B cell (primary cell): ENCODE results near the gene TAOK2. TPM values are rescaled to one million over a fixed set of nuclear protein-coding genes. Genes with fewer than 3 reads are reported as not detected.

Source experiments
- ATAC-seq: fragments of 200-7000 bp; cut with Tn5 transposase; one replicate; pipeline ENCODE4 v1.10.0; 2021; ENCODE audit warnings: low read depth, mild to moderate bottlenecking, moderate number of reproducible peaks, moderate library complexity
- CTCF ChIA-PET: fragments of 350-600 bp; sonication (Branson Sonifier 250); formaldehyde crosslinking; loops from one replicate; lab custom pipeline; 2021; ENCODE audit warnings: antibody characterized with exemption, inconsistent platforms; lab: Charles Lee
- POLR2A ChIA-PET: fragments of 350-600 bp; sonication (Branson Sonifier 250); formaldehyde crosslinking; loops from one replicate; lab custom pipeline; 2021; ENCODE audit warnings: antibody characterized with exemption; lab: Charles Lee
- DNase-seq: peaks from one replicate; pipeline ENCODE4 v3.0.0; 2013
- H2AFZ ChIP-seq: 2 replicates; pipeline ENCODE4 v1.6.1; 2012; ENCODE audit warnings: mild to moderate bottlenecking, low read depth, low read length; ENCODE audit not compliant: insufficient read depth, poor library complexity, severe bottlenecking
- H3K27ac ChIP-seq, 2 donors: 1 replicate in 1 of 2; 2 replicates in 1 of 2; pipeline ENCODE4 v1.5.1; 2012 to 2013; ENCODE audit warnings: low read length in 2 of 2, mild to moderate bottlenecking in 2 of 2, moderate library complexity in 1 of 2
- H3K27me3 ChIP-seq, 4 experiments: fragments of 200-600 bp in 1 of 4; sonication (generic) in 1 of 4; replicated peaks in 1 of 4; 1 replicate in 2 of 4; 2 replicates in 2 of 4; pipeline versions ENCODE4 v1.6.1 to v1.7.0; 2013 to 2016; ENCODE audit warnings: low read length in 3 of 4, mild to moderate bottlenecking in 2 of 4, mixed read lengths in 1 of 4, moderate library complexity in 1 of 4; ENCODE audit not compliant: insufficient read depth in 4 of 4, control insufficient read depth in 3 of 4; ENCODE audit errors: control extremely low read depth in 1 of 4
- H3K36me3 ChIP-seq, 2 experiments: replicated peaks in 1 of 2; 1 replicate in 1 of 2; 2 replicates in 1 of 2; pipeline versions ENCODE4 v1.6.1 to v1.7.1; 2013; ENCODE audit warnings: low read length in 1 of 2; ENCODE audit not compliant: insufficient read depth in 2 of 2, control insufficient read depth in 1 of 2; ENCODE audit errors: control extremely low read depth in 1 of 2, extremely low read depth in 1 of 2
- H3K4me1 ChIP-seq, 2 donors: fragments of 200-600 bp in 1 of 2; sonication (generic) in 1 of 2; 1 replicate in 1 of 2; 2 replicates in 1 of 2; pipeline versions ENCODE4 v1.5.1 to v1.6.1; 2013 to 2017; ENCODE audit warnings: low read length in 2 of 2; ENCODE audit not compliant: control insufficient read depth in 2 of 2, insufficient read depth in 2 of 2
- H3K4me2 ChIP-seq: replicated peaks from 2 replicates; pipeline ENCODE3; 2012; ENCODE audit warnings: mild to moderate bottlenecking, low read depth, low read length; ENCODE audit not compliant: poor library complexity, severe bottlenecking
- H3K4me3 ChIP-seq, 5 experiments: fragments of 200-600 bp in 1 of 5; sonication (generic) in 1 of 5; 1 replicate in 3 of 5; 2 replicates in 2 of 5; pipeline versions ENCODE4 v1.5.1 to v1.7.0; 2011 to 2016; ENCODE audit warnings: low read length in 4 of 5, mild to moderate bottlenecking in 4 of 5, low read depth in 2 of 5, control low read depth in 1 of 5, moderate library complexity in 1 of 5; ENCODE audit not compliant: insufficient read depth in 1 of 5; ENCODE audit errors: control extremely low read depth in 1 of 5, extremely low read depth in 1 of 5
- H3K79me2 ChIP-seq: fragments of 200-600 bp; sonication (generic); one replicate; pipeline ENCODE4 v1.6.0; 2016; ENCODE audit warnings: low read length; ENCODE audit not compliant: control insufficient read depth, insufficient read depth
- H3K9ac ChIP-seq: fragments of 200-600 bp; sonication (generic); 2 replicates; pipeline ENCODE4 v1.6.1; 2017; ENCODE audit warnings: mild to moderate bottlenecking, low read length, moderate library complexity
- H3K9me3 ChIP-seq, 3 donors: one replicate each; pipeline versions ENCODE4 v1.6.1 to v1.7.1; 2013; ENCODE audit warnings: low read length in 2 of 3; ENCODE audit not compliant: control insufficient read depth in 2 of 3, insufficient read depth in 1 of 3; ENCODE audit errors: control extremely low read depth in 1 of 3
- H4K20me1 ChIP-seq: 2 replicates; pipeline ENCODE4 v1.6.0; 2012; ENCODE audit warnings: mild to moderate bottlenecking, low read length; ENCODE audit not compliant: insufficient read depth, control insufficient read depth, poor library complexity, severe bottlenecking
- H3K27ac Mint-ChIP-seq: one replicate; pipeline ENCODE4 v1.8.0; 2021; ENCODE audit warnings: mixed read lengths
- H3K27me3 Mint-ChIP-seq: one replicate; pipeline ENCODE4 v1.8.0; 2021; ENCODE audit warnings: mixed read lengths
- H3K4me1 Mint-ChIP-seq: one replicate; pipeline ENCODE4 v1.8.0; 2021; ENCODE audit warnings: mixed read lengths
- H3K4me3 Mint-ChIP-seq: one replicate; pipeline ENCODE4 v1.8.0; 2021; ENCODE audit warnings: mixed read lengths
- H3K9me3 Mint-ChIP-seq: one replicate; pipeline ENCODE4 v1.8.0; 2022; ENCODE audit warnings: mixed read lengths; ENCODE audit not compliant: insufficient read depth
- EZH2 ChIP-seq: IDR thresholded peaks from 2 replicates; pipeline ENCODE4 v1.6.1; 2012; ENCODE audit warnings: borderline replicate concordance, low read depth, mild to moderate bottlenecking, moderate library complexity, low read length; ENCODE audit not compliant: insufficient read depth, poor library complexity, severe bottlenecking
- WGBS: methylation state at CpG from one replicate; pipeline ENCODE4 v1.1.5; 2013; ENCODE audit warnings: missing lambda C conversion rate; ENCODE audit not compliant: insufficient coverage; 5-methylcytosine and 5-hydroxymethylcytosine counted together
- intact Hi-C: fragments of 100-400 bp; cut with micrococcal nuclease; formaldehyde crosslinking; loops from one replicate; pipeline ENCODE4 v1.10.0; 2022
- polyA plus RNA-seq: library from polyadenylated mRNA; depleted of rRNA; stranded (reverse); fragments of >200 nt; gene quantifications from 2 replicates; pipeline ENCODE4 v1.2.3, GENCODE V29; 2012
- total RNA-seq, 2 donors: library from RNA; stranded (reverse); fragments of 120-200 nt in 1 of 2; gene quantifications; 1 replicate in 1 of 2; 2 replicates in 1 of 2; pipeline versions ENCODE4 v1.2.3 to v1.2.4, GENCODE V29; 2013 to 2022
- TF ChIP-seq, protein P1 (sequence below): fragments of 200-600 bp; IDR thresholded peaks from one replicate; pipeline ENCODE4 v1.8.0; 2022; ENCODE audit warnings: antibody characterized with exemption, mild to moderate bottlenecking

TAOK2 gene
- total and polyA plus RNA-seq, 2 donors (not counting 1 experiment from before 2014, with no cell fraction given) = 30.3 to 50.8 TPM

DNA sequence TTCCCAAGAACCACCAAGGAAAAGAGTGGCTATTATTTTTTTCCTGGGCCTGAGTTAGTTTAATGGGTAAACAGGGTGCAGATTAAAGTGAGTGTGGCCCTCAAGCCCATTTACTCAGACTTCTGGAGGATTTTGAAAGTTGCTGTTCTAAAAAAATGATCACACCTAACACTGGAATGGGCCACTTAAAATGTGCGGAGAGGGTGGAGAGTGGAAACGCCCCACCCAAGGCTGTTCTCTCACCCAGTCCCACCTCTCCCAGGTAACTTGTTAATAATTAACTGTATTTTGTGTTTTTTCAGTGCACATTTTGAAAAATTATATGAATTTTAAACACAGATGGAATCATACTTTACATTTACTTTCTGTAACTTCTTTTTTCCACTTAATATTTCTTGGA, 16.4 kb downstream of the TAOK2 start:
- intact Hi-C loops = no loop called here
- no peak for TF ChIP-seq EZH2
- TF ChIP-seq, protein P1, sequence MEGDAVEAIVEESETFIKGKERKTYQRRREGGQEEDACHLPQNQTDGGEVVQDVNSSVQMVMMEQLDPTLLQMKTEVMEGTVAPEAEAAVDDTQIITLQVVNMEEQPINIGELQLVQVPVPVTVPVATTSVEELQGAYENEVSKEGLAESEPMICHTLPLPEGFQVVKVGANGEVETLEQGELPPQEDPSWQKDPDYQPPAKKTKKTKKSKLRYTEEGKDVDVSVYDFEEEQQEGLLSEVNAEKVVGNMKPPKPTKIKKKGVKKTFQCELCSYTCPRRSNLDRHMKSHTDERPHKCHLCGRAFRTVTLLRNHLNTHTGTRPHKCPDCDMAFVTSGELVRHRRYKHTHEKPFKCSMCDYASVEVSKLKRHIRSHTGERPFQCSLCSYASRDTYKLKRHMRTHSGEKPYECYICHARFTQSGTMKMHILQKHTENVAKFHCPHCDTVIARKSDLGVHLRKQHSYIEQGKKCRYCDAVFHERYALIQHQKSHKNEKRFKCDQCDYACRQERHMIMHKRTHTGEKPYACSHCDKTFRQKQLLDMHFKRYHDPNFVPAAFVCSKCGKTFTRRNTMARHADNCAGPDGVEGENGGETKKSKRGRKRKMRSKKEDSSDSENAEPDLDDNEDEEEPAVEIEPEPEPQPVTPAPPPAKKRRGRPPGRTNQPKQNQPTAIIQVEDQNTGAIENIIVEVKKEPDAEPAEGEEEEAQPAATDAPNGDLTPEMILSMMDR = no peak
- ChIA-PET CTCF (no interaction called here), POLR2A (no interaction called here)
- Histone ChIP-seq H3K9me3 (no peaks in the 10 kb centered on the region), H3K4me1 (peaks cover 8 to 13% of the 10 kb centered on the region in 2 donors), H3K27ac (no peak overlapping the region), H3K9ac (no peak overlapping the region), H2AFZ (no peak overlapping the region), H4K20me1 (no peaks in the 10 kb centered on the region), H3K4me3 (no peak overlapping the region), H3K27me3 (no peaks in the 10 kb centered on the region), H3K36me3 (peaks cover 0 to 58% of the 10 kb centered on the region in 2 experiments), H3K79me2 (no peaks in the 10 kb centered on the region), H3K4me2 (no peak overlapping the region)
- no peak overlapping the region for H3K27ac Mint-ChIP-seq
- H3K9me3 Mint-ChIP-seq = no peaks in the 10 kb centered on the region
- no peaks in the 10 kb centered on the region for H3K27me3 Mint-ChIP-seq
- H3K4me3 Mint-ChIP-seq = no peak overlapping the region
- DNase-seq (no peak), ATAC-seq (no peak)
- peaks cover 10% of the 10 kb centered on the region for H3K4me1 Mint-ChIP-seq
- WGBS = no CpG with 5 or more reads among the region's 2 CpGs

DNA sequence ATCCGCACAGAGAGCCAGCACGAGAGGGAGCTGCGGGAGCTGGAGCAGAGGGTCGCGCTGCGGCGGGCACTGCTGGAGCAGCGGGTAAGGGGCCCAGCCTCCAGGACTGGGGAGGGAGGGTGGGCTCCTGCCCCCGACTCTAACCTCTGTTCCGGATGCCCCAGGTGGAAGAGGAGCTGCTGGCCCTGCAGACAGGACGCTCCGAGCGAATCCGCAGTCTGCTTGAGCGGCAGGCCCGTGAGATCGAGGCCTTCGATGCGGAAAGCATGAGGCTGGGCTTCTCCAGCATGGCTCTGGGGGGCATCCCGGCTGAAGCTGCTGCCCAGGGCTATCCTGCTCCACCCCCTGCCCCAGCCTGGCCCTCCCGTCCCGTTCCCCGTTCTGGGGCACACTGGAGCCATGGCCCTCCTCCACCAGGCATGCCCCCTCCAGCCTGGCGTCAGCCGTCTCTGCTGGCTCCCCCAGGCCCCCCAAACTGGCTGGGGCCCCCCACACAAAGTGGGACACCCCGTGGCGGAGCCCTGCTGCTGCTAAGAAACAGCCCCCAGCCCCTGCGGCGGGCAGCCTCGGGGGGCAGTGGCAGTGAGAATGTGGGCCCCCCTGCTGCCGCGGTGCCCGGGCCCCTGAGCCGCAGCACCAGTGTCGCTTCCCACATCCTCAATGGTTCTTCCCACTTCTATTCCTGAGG, 17.4 kb downstream of the TAOK2 start:
- no peaks in the 10 kb centered on the region for H4K20me1 ChIP-seq
- H3K27ac ChIP-seq = no peak overlapping the region
- H3K27me3 ChIP-seq = no peaks in the 10 kb centered on the region
- TF ChIP-seq EZH2 = no peak
- Mint-ChIP-seq H3K9me3 (no peaks in the 10 kb centered on the region), H3K27me3 (no peaks in the 10 kb centered on the region), H3K27ac (no peak overlapping the region), H3K4me3 (no peak overlapping the region), H3K4me1 (peaks cover 19% of the 10 kb centered on the region)
- no peak for ATAC-seq
- peaks cover 0 to 48% of the 10 kb centered on the region in 2 experiments for H3K36me3 ChIP-seq
- CTCF ChIA-PET = no interaction called here
- H3K4me2 ChIP-seq = no peak overlapping the region
- no peaks in the 10 kb centered on the region for H3K9me3 ChIP-seq
- 97% methylated on average over 31 of the region's 35 CpGs for WGBS
- peaks cover 8 to 14% of the 10 kb centered on the region in 2 donors for H3K4me1 ChIP-seq
- DNase-seq = no peak
- H2AFZ ChIP-seq = no peak overlapping the region
- H3K4me3 ChIP-seq = no peak overlapping the region
- peaks cover under 1% of the 10 kb centered on the region for H3K79me2 ChIP-seq
- intact Hi-C loops = no loop called here
- no peak overlapping the region for H3K9ac ChIP-seq
- POLR2A ChIA-PET = interaction anchor here (1.2 kb wide), 1 partner anchor 11 kb away, joined by 6 read pairs; no protein-coding TSS in a partner anchor
